Naive thymus-derived CD8-positive, alpha-beta T cell (primary cell): ENCODE results near the gene CTPS2. TPM values are rescaled to one million over a fixed set of nuclear protein-coding genes. Genes with fewer than 3 reads are reported as not detected.

Experiments used
- ATAC-seq, 2 donors: fragments of 150-1000 bp; cut with Tn5 transposase in 1 of 2; sonication (Bioruptor Pico), chemical (Tn5 transposase) in 1 of 2; 1 replicate in 1 of 2; 2 replicates in 1 of 2; pipeline ENCODE4 v1.10.0; 2021; ENCODE audit warnings: mild to moderate bottlenecking in 2 of 2, moderate library complexity in 2 of 2
- POLR2A ChIA-PET: fragments of 350-600 bp; sonication (Branson Sonifier 250); formaldehyde crosslinking; loops from one replicate; lab custom pipeline; 2021; ENCODE audit warnings: antibody characterized with exemption; lab: Charles Lee
- DNase-seq, 10 donors: peaks; one replicate each; pipeline versions ENCODE4 v3.0.0 to v3.0.0-alpha.2; 2020 to 2022
- H3K27ac Mint-ChIP-seq, 10 donors: one replicate each; pipeline ENCODE4 v1.8.0; 2020 to 2022; ENCODE audit warnings: mild to moderate bottlenecking in 10 of 10, mixed read lengths in 10 of 10, moderate library complexity in 4 of 10, inconsistent platforms in 1 of 10
- H3K27me3 Mint-ChIP-seq, 5 donors: one replicate each; pipeline ENCODE4 v1.8.0; 2021 to 2022; ENCODE audit warnings: mixed read lengths in 5 of 5
- H3K36me3 Mint-ChIP-seq, 3 donors: one replicate each; pipeline ENCODE4 v1.8.0; 2020 to 2022; ENCODE audit warnings: mixed read lengths in 3 of 3, mild to moderate bottlenecking in 2 of 3, inconsistent platforms in 1 of 3
- H3K4me1 Mint-ChIP-seq, 4 donors: one replicate each; pipeline ENCODE4 v1.8.0; 2021 to 2022; ENCODE audit warnings: mixed read lengths in 4 of 4
- H3K4me3 Mint-ChIP-seq, 10 donors: one replicate each; pipeline ENCODE4 v1.8.0; 2020 to 2022; ENCODE audit warnings: mild to moderate bottlenecking in 10 of 10, mixed read lengths in 10 of 10, moderate library complexity in 6 of 10, inconsistent platforms in 1 of 10
- H3K9me3 Mint-ChIP-seq, 9 donors: one replicate each; pipeline ENCODE4 v1.8.0; 2020 to 2022; ENCODE audit warnings: mixed read lengths in 9 of 9, mild to moderate bottlenecking in 3 of 9, inconsistent platforms in 1 of 9, moderate library complexity in 1 of 9
- microRNA-seq: library from miRNA; unstranded; fragments of <30 nt; microRNA quantifications from one replicate; pipeline ENCODE4 v1.2.0, GENCODE V29; 2022; ENCODE audit warnings: borderline microRNAs expressed
- polyA plus RNA-seq, 3 donors: library from polyadenylated mRNA; unstranded; fragments of 300-500 nt; fragmentation: Illumina TruSeq; gene quantifications; one replicate each; pipeline ENCODE4 v1.2.3, GENCODE V29; 2021
- total RNA-seq, 8 experiments: library from RNA in 2 of 8; stranded (reverse) in 2 of 8; gene quantifications; one replicate each; pipeline ENCODE4 v1.2.3 and lab custom pipeline; 2021 to 2026

Gene CTPS2
- total and polyA plus RNA-seq, 5 experiments from 2014 or later, result 4.3 to 8.2 (median 5.0) TPM

- Mint-ChIP-seq H3K4me1 (no peaks in the 10 kb centered on the region), H3K4me3 (no peak overlapping the region), H3K36me3 (no peaks in the 10 kb centered on the region), H3K9me3 (no peaks in the 10 kb centered on the region), H3K27me3 (no peaks in the 10 kb centered on the region), H3K27ac (no peak overlapping the region)
- POLR2A ChIA-PET, result no interaction called here
- ATAC-seq (no peak), DNase-seq (no peak)
Measured at GRCh38 chrX:16566571-16566970, 145.9 kb downstream of the CTPS2 start.

- H3K4me3 Mint-ChIP-seq, result peak overlapping the region in 1 of 10 donors; percentile 9
- H3K36me3 Mint-ChIP-seq, result no peaks in the 10 kb centered on the region
- peaks cover 2 to 16% (median 11%) of the 10 kb centered on the region in 4 donors for H3K4me1 Mint-ChIP-seq
- no peaks in the 10 kb centered on the region for H3K27me3 Mint-ChIP-seq
- POLR2A ChIA-PET, result no interaction called here
- no peaks in the 10 kb centered on the region for H3K9me3 Mint-ChIP-seq
- ATAC-seq, result no peak
- peak overlapping the region in 1 of 10 donors; percentile 11 for H3K27ac Mint-ChIP-seq
- no peak for DNase-seq
Measured at GRCh38 chrX:16560173-16560572, 152.3 kb downstream of the CTPS2 start.

- POLR2A ChIA-PET, result no interaction called here
Measured at GRCh38 chrX:16559206-16559619, 153.3 kb downstream of the CTPS2 start.

DNA sequence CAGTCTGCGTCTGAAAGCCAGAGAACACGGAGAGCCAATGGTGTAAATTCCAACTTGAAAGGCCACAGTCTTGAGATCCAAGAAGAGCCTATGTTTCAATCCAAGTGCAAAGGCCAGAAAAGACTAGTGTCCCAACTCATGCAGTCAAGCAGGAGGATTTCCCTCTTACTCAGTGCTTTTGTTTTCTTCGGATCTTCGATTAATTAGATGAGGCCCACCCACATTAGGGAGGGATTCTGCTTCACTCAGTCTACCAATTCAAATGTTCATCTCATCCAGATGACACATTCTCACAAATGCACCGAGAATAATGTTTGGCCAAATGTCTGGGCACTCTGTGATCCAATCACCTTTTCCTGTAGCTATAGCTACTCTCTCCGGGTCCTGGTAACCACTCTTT lies 154.0 kb downstream of the CTPS2 start:
- Mint-ChIP-seq H3K4me1 (peaks cover 2 to 16% (median 11%) of the 10 kb centered on the region in 4 donors), H3K27ac (no peak overlapping the region), H3K4me3 (no peak overlapping the region), H3K27me3 (no peaks in the 10 kb centered on the region), H3K9me3 (no peaks in the 10 kb centered on the region), H3K36me3 (no peaks in the 10 kb centered on the region)
- POLR2A ChIA-PET, result no interaction called here
- no peak for ATAC-seq
- DNase-seq, result no peak

More at GRCh38 chrX:16559206-16559619, 153.3 kb downstream of the CTPS2 start:
- Mint-ChIP-seq H3K4me3 (no peak overlapping the region), H3K27ac (no peak overlapping the region), H3K4me1 (peaks cover 2 to 16% (median 11%) of the 10 kb centered on the region in 4 donors), H3K9me3 (no peaks in the 10 kb centered on the region), H3K27me3 (no peaks in the 10 kb centered on the region), H3K36me3 (no peaks in the 10 kb centered on the region)
- ATAC-seq, result no peak
- no peak for DNase-seq

DNA sequence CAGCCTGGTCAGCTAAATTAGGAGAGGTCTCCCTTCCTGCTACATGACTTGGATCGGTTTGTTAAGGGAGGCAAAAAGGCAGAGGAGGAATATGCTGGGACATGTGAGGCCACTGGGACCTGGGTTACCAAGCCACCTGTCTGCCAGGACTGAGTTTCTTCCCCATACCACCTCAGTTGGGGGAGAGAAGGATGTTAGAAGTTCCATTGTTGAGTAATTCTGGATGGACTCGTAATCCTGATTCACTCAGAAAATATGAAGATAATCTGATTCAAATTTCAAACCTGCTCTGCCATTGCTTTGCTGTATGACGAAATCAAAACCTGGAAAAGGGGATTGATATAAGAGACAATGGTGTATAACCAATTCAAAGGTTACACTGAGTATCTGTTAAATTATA lies 159.9 kb downstream of the CTPS2 start:
- Mint-ChIP-seq H3K27me3 (no peaks in the 10 kb centered on the region), H3K4me1 (peaks cover 0 to 6% (median 3%) of the 10 kb centered on the region in 4 donors), H3K36me3 (no peaks in the 10 kb centered on the region), H3K27ac (peak overlapping the region in 1 of 10 donors; percentile 8), H3K9me3 (peaks cover 0 to 8% (median 0%) of the 10 kb centered on the region in 9 donors), H3K4me3 (no peak overlapping the region)
- POLR2A ChIA-PET, result no interaction called here
- DNase-seq (no peak), ATAC-seq (no peak)

DNA sequence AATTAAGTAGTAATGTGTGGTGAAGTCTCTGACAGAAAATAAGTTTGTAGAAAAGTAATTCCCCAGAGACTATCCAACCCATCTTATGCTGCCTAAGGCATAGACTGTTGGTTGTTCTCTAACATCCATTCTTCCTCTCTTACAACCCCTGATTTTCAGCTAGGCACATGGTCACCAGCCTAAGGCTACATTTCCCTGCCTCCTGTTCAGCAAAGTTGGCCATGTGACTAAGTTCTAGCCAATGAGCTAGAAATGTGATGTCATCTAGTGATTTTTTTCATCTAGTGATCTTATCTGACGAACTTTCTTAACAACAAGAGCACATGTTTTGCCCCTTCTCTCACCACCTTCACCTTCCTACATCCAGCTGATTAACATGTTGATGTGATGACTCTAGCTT lies 164.8 kb downstream of the CTPS2 start:
- H3K4me1 Mint-ChIP-seq, result peaks cover 0 to 7% (median 3%) of the 10 kb centered on the region in 4 donors
- POLR2A ChIA-PET, result no interaction called here
- H3K27me3 Mint-ChIP-seq, result no peaks in the 10 kb centered on the region
- H3K4me3 Mint-ChIP-seq, result no peak overlapping the region
- H3K36me3 Mint-ChIP-seq, result no peaks in the 10 kb centered on the region
- peak overlapping the region in 1 of 10 donors; percentile 17 for H3K27ac Mint-ChIP-seq
- no peak for ATAC-seq
- no peak for DNase-seq
- peaks cover 0 to 8% (median 0%) of the 10 kb centered on the region in 9 donors for H3K9me3 Mint-ChIP-seq

DNA sequence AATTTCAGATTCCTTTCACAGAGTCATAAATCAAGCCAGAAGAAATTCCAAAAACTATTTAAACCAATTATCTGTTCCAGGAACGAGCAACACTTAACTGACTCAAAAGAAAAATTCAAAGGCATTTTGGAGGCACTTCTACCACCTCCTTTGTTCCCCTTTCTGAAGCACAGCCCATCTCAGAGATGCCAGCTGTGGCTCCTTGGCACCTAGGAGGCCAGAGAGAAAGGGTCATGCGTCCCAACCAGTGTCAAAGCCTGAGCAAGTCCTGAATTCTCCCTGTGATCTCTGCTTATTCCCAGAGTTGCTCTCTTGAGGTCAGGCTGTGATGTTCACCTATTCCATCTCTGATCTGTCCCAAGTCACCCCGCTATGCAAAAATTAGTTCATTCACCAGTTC lies 167.5 kb downstream of the CTPS2 start:
- Mint-ChIP-seq H3K4me1 (peaks cover 0 to 7% (median 3%) of the 10 kb centered on the region in 4 donors), H3K27ac (no peak overlapping the region), H3K36me3 (no peaks in the 10 kb centered on the region), H3K9me3 (no peaks in the 10 kb centered on the region), H3K27me3 (no peaks in the 10 kb centered on the region), H3K4me3 (no peak overlapping the region)
- ATAC-seq (no peak), DNase-seq (no peak)
- POLR2A ChIA-PET, result no interaction called here

Small RNAs within 50 kb of the gene (microRNA-seq; reads per million reads assigned to microRNA genes)
- not detected for gene MIR548AM

Other genes with a start within 250 kb of the CTPS2 start
- not detected for gene S100G, start 62.5 kb downstream of the CTPS2 start, total RNA-seq
- not detected for gene S100G, start 62.5 kb downstream of the CTPS2 start, polyA plus RNA-seq
- 10 to 100 TPM; 13.6 to 16.4 TPM for gene SYAP1, start 6.9 kb upstream of the CTPS2 start, total RNA-seq
- gene SYAP1, start 6.9 kb upstream of the CTPS2 start, polyA plus RNA-seq, result 10 to 100 TPM; 13.3 to 17.8 (median 16.7) TPM
- 10 to 100 TPM; 26.0 to 26.5 TPM for gene TXLNG, start 73.8 kb upstream of the CTPS2 start, total RNA-seq
- 10 to 100 TPM; 15.7 to 28.4 (median 18.4) TPM for gene TXLNG, start 73.8 kb upstream of the CTPS2 start, polyA plus RNA-seq
- gene RBBP7, start 157.7 kb upstream of the CTPS2 start, total RNA-seq, result 100 to 1,000 TPM; 110 to 118 TPM
- 100 to 1,000 TPM; 146 to 175 (median 154) TPM for gene RBBP7, start 157.7 kb upstream of the CTPS2 start, polyA plus RNA-seq
- under 1 TPM; 0.41 to 0.62 TPM for gene REPS2, start 234.0 kb upstream of the CTPS2 start, total RNA-seq
- under 1 TPM in 1 of 3 donors, not detected in 2; 0.31 TPM for gene REPS2, start 234.0 kb upstream of the CTPS2 start, polyA plus RNA-seq